ENCODE results near the gene GPRIN3. TPM values are rescaled to one million over a fixed set of nuclear protein-coding genes. Genes with fewer than 3 reads are reported as not detected.
A peak's percentile ranks its signal among the peaks of the same experiment; 100 is the strongest.

GPRIN3 gene
- total and polyA plus RNA-seq, 2 experiments from 2014 or later = 0.74 to 3.2 TPM

DNA sequence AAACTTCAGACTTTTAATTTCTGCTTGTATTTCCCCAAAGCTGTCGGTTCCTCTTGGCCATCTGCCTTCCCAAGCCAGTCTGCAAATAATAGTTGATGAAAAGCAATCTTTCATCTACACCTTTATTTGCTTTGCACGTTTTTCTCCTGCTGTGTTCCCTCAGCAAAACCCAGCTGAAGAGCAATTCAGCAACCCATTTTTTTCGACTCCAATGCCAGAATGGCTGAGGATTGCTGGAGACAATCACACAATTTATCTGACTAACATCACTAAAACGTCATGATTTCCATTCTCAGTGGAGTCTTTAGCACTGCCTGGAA lies 94.3 kb downstream of the GPRIN3 start:
- ATAC-seq (no peak), DNase-seq (ENCODE audit: low spot score) (no peak)
- Mint-ChIP-seq H3K27me3 (ENCODE audit: insufficient read depth, low read depth, poor library complexity) (peaks cover 4% of the 10 kb centered on the region), H3K4me3 (no peak overlapping the region), H3K36me3 (ENCODE audit: low read depth) (no peaks in the 10 kb centered on the region; the same call in 2 of the 3 replicates), H3K9me3 (peaks cover 5% of the 10 kb centered on the region; the same call in 2 of the 3 replicates), H3K27ac (no peak overlapping the region), H3K4me1 (peaks cover 4% of the 10 kb centered on the region; the same call in 2 of the 3 replicates)
- Histone ChIP-seq H4K20me1 (replicated peaks; ENCODE audit: insufficient read depth) (no peaks in the 10 kb centered on the region), H3K4me1 (ENCODE audit: insufficient read depth) (no peaks in the 10 kb centered on the region), H3K4me2 (no peak overlapping the region), H3K9me2 (ENCODE audit: insufficient read depth) (peaks cover 21% of the 10 kb centered on the region; the same call in 1 of the 2 replicates), H3K27me3 (ENCODE audit: insufficient read depth) (no peaks in the 10 kb centered on the region), H3K27ac (ENCODE audit: low read depth) (no peak overlapping the region), H3K4me3 (no peak overlapping the region), H3K36me3 (ENCODE audit: insufficient read depth) (no peaks in the 10 kb centered on the region), H3K79me2 (replicated peaks; ENCODE audit: insufficient read depth) (no peaks in the 10 kb centered on the region), H2AFZ (0 out of 2 replicates have a peak overlapping the region, but pooled peaks have one; percentile 32), H3F3A (replicated peaks; ENCODE audit: low read depth) (no peaks in the 10 kb centered on the region)
- no peak for TF ChIP-seq NANOG (IDR thresholded peaks at IDR 0.05; ENCODE audit: borderline replicate concordance)
- no peak for TF ChIP-seq CREB1 (CRISPR knock-in tag; IDR thresholded peaks at IDR 0.05; ENCODE audit: low read depth)
- TF ChIP-seq ZNF114 (CRISPR knock-in tag; IDR thresholded peaks at IDR 0.05) = no peak
- no peak for TF ChIP-seq EZH2phosphoT487 (IDR thresholded peaks at IDR 0.05; ENCODE audit: unreplicated experiment)
- TF ChIP-seq, protein P1, sequence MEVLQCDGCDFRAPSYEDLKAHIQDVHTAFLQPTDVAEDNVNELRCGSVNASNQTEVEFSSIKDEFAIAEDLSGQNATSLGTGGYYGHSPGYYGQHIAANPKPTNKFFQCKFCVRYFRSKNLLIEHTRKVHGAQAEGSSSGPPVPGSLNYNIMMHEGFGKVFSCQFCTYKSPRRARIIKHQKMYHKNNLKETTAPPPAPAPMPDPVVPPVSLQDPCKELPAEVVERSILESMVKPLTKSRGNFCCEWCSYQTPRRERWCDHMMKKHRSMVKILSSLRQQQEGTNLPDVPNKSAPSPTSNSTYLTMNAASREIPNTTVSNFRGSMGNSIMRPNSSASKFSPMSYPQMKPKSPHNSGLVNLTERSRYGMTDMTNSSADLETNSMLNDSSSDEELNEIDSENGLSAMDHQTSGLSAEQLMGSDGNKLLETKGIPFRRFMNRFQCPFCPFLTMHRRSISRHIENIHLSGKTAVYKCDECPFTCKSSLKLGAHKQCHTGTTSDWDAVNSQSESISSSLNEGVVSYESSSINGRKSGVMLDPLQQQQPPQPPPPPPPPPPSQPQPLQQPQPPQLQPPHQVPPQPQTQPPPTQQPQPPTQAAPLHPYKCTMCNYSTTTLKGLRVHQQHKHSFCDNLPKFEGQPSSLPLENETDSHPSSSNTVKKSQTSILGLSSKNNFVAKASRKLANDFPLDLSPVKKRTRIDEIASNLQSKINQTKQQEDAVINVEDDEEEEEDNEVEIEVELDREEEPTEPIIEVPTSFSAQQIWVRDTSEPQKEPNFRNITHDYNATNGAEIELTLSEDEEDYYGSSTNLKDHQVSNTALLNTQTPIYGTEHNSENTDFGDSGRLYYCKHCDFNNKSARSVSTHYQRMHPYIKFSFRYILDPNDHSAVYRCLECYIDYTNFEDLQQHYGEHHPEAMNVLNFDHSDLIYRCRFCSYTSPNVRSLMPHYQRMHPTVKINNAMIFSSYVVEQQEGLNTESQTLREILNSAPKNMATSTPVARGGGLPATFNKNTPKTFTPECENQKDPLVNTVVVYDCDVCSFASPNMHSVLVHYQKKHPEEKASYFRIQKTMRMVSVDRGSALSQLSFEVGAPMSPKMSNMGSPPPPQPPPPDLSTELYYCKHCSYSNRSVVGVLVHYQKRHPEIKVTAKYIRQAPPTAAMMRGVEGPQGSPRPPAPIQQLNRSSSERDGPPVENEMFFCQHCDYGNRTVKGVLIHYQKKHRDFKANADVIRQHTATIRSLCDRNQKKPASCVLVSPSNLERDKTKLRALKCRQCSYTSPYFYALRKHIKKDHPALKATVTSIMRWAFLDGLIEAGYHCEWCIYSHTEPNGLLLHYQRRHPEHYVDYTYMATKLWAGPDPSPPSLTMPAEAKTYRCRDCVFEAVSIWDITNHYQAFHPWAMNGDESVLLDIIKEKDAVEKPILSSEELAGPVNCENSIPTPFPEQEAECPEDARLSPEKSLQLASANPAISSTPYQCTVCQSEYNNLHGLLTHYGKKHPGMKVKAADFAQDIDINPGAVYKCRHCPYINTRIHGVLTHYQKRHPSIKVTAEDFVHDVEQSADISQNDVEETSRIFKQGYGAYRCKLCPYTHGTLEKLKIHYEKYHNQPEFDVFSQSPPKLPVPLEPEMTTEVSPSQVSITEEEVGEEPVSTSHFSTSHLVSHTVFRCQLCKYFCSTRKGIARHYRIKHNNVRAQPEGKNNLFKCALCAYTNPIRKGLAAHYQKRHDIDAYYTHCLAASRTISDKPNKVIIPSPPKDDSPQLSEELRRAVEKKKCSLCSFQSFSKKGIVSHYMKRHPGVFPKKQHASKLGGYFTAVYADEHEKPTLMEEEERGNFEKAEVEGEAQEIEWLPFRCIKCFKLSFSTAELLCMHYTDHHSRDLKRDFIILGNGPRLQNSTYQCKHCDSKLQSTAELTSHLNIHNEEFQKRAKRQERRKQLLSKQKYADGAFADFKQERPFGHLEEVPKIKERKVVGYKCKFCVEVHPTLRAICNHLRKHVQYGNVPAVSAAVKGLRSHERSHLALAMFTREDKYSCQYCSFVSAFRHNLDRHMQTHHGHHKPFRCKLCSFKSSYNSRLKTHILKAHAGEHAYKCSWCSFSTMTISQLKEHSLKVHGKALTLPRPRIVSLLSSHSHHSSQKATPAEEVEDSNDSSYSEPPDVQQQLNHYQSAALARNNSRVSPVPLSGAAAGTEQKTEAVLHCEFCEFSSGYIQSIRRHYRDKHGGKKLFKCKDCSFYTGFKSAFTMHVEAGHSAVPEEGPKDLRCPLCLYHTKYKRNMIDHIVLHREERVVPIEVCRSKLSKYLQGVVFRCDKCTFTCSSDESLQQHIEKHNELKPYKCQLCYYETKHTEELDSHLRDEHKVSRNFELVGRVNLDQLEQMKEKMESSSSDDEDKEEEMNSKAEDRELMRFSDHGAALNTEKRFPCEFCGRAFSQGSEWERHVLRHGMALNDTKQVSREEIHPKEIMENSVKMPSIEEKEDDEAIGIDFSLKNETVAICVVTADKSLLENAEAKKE (CRISPR knock-in tag; IDR thresholded peaks at IDR 0.05) = no peak
- TF ChIP-seq, protein P2, sequence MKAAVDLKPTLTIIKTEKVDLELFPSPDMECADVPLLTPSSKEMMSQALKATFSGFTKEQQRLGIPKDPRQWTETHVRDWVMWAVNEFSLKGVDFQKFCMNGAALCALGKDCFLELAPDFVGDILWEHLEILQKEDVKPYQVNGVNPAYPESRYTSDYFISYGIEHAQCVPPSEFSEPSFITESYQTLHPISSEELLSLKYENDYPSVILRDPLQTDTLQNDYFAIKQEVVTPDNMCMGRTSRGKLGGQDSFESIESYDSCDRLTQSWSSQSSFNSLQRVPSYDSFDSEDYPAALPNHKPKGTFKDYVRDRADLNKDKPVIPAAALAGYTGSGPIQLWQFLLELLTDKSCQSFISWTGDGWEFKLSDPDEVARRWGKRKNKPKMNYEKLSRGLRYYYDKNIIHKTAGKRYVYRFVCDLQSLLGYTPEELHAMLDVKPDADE (IDR thresholded peaks at IDR 0.05) = no peak
- TF ChIP-seq POLR2AphosphoS5 (IDR thresholded peaks at IDR 0.05; ENCODE audit: low read depth) = no peak
- TF ChIP-seq ZNF331 (CRISPR knock-in tag; IDR thresholded peaks at IDR 0.05; ENCODE audit: low read depth) = no peak
- TF ChIP-seq, protein P3, sequence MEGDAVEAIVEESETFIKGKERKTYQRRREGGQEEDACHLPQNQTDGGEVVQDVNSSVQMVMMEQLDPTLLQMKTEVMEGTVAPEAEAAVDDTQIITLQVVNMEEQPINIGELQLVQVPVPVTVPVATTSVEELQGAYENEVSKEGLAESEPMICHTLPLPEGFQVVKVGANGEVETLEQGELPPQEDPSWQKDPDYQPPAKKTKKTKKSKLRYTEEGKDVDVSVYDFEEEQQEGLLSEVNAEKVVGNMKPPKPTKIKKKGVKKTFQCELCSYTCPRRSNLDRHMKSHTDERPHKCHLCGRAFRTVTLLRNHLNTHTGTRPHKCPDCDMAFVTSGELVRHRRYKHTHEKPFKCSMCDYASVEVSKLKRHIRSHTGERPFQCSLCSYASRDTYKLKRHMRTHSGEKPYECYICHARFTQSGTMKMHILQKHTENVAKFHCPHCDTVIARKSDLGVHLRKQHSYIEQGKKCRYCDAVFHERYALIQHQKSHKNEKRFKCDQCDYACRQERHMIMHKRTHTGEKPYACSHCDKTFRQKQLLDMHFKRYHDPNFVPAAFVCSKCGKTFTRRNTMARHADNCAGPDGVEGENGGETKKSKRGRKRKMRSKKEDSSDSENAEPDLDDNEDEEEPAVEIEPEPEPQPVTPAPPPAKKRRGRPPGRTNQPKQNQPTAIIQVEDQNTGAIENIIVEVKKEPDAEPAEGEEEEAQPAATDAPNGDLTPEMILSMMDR (conservative IDR thresholded peaks at IDR 0.05; ENCODE audit: low read depth in 2 of 2) = no peak
- no peak for TF ChIP-seq STAT1 (IDR thresholded peaks at IDR 0.05; ENCODE audit: unreplicated experiment)
- TF ChIP-seq, protein P4, sequence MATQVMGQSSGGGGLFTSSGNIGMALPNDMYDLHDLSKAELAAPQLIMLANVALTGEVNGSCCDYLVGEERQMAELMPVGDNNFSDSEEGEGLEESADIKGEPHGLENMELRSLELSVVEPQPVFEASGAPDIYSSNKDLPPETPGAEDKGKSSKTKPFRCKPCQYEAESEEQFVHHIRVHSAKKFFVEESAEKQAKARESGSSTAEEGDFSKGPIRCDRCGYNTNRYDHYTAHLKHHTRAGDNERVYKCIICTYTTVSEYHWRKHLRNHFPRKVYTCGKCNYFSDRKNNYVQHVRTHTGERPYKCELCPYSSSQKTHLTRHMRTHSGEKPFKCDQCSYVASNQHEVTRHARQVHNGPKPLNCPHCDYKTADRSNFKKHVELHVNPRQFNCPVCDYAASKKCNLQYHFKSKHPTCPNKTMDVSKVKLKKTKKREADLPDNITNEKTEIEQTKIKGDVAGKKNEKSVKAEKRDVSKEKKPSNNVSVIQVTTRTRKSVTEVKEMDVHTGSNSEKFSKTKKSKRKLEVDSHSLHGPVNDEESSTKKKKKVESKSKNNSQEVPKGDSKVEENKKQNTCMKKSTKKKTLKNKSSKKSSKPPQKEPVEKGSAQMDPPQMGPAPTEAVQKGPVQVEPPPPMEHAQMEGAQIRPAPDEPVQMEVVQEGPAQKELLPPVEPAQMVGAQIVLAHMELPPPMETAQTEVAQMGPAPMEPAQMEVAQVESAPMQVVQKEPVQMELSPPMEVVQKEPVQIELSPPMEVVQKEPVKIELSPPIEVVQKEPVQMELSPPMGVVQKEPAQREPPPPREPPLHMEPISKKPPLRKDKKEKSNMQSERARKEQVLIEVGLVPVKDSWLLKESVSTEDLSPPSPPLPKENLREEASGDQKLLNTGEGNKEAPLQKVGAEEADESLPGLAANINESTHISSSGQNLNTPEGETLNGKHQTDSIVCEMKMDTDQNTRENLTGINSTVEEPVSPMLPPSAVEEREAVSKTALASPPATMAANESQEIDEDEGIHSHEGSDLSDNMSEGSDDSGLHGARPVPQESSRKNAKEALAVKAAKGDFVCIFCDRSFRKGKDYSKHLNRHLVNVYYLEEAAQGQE (IDR thresholded peaks at IDR 0.05; ENCODE audit: unreplicated experiment) = no peak
- no peak for TF ChIP-seq JUNB (IDR thresholded peaks at IDR 0.05; ENCODE audit: unreplicated experiment)
- no peak for TF ChIP-seq EZH2 (IDR thresholded peaks at IDR 0.05; ENCODE audit: low read depth, unreplicated experiment)

Data from GM23338 (cell line).